ENCODE results near the gene PMPCA. TPM values are rescaled to one million over a fixed set of nuclear protein-coding genes. Genes with fewer than 3 reads are reported as not detected.

PMPCA gene
- total RNA-seq, 1 experiment from 2014 or later: 94.5 TPM

GRCh38 chr9:136411378-136411777 lies 920 bp downstream of the PMPCA start:
- Histone ChIP-seq H3T11ph (ENCODE audit: low read length) (no peak overlapping the region), H3K14ac (ENCODE audit: insufficient read depth, low read length) (no peak overlapping the region), H2AK5ac (ENCODE audit: insufficient read length, low read length) (no peak overlapping the region), H3K23ac (ENCODE audit: insufficient read length, low read depth, low read length) (no peak overlapping the region), H3K27ac (ENCODE audit: insufficient read length, low read depth, low read length) (no peak overlapping the region), H2AFZ (ENCODE audit: low read length) (no peak overlapping the region), H3K18ac (ENCODE audit: insufficient read length, low read depth, low read length) (no peak overlapping the region), H4K5ac (ENCODE audit: insufficient read length, low read depth, low read length) (peak overlapping the region; percentile 10), H3K4me2 (ENCODE audit: insufficient read depth, insufficient read length, low read length) (peak overlapping the region; percentile 96), H3K27me3 (ENCODE audit: insufficient read depth, low read length) (no peaks in the 10 kb centered on the region), H2BK15ac (ENCODE audit: low read depth, low read length) (no peak overlapping the region), H4K91ac (ENCODE audit: insufficient read length, low read depth, low read length) (no peak overlapping the region), H3K79me1 (ENCODE audit: insufficient read depth, low read depth, low read length, poor library complexity, severe bottlenecking) (peaks cover 22% of the 10 kb centered on the region), H3K9ac (ENCODE audit: extremely low read depth, insufficient read length, low read length) (peak overlapping the region; percentile 54), H2BK5ac (ENCODE audit: insufficient read length, low read length) (no peak overlapping the region), H3K23me2 (ENCODE audit: insufficient read length, low read depth, low read length, poor library complexity, severe bottlenecking) (peaks cover 15% of the 10 kb centered on the region), H2BK12ac (ENCODE audit: insufficient read length, low read depth, low read length) (no peak overlapping the region), H4K20me1 (ENCODE audit: control insufficient read depth, insufficient read depth, insufficient read length) (no peaks in the 10 kb centered on the region), H2BK120ac (ENCODE audit: low read depth, low read length, poor library complexity, severe bottlenecking) (no peak overlapping the region), H3K4ac (ENCODE audit: low read depth, low read length) (no peak overlapping the region), H4K8ac (replicated peaks; ENCODE audit: insufficient read length, low read depth, low read length) (no peak overlapping the region), H3K9me3 (ENCODE audit: control insufficient read depth, low read depth, low read length) (no peaks in the 10 kb centered on the region), H3K56ac (ENCODE audit: insufficient read length, low read depth, low read length) (no peak overlapping the region), H2BK20ac (ENCODE audit: low read depth, low read length, poor library complexity, severe bottlenecking) (no peak overlapping the region), H3K4me1 (ENCODE audit: insufficient read depth, low read length) (no peaks in the 10 kb centered on the region), H3K79me2 (ENCODE audit: insufficient read depth, low read length) (peaks cover 16% of the 10 kb centered on the region; the same call in 1 of the 2 replicates)
- peak overlapping the region in 2 of 3 experiments; percentile 77 to 92; a peak in 5 of 7 replicates for H3K27ac Mint-ChIP-seq
- no CpG with 5 or more reads among the region's 4 CpGs for WGBS (ENCODE audit: extremely low coverage, insufficient read length, low lambda C conversion rate)
- no peak for DNase-seq
- H3K4me3 Mint-ChIP-seq: peak overlapping the region; percentile 94 to 96
- peaks cover 3% of the 10 kb centered on the region for H3K27me3 Mint-ChIP-seq (ENCODE audit: low read depth)
- TF ChIP-seq CTCF (conservative IDR thresholded peaks at IDR 0.05): no peak
- no peaks in the 10 kb centered on the region for H3K9me3 Mint-ChIP-seq
- peaks cover 22 to 25% of the 10 kb centered on the region in 2 experiments for H3K4me1 Mint-ChIP-seq
- peaks cover 44 to 72% (median 60%) of the 10 kb centered on the region in 3 experiments; a peak in 6 of 7 replicates for H3K36me3 Mint-ChIP-seq (ENCODE audit: insufficient read depth in 1 of 3, low read depth in 3 of 3)
